ENCODE measurements around the gene UQCRC1. TPM values are rescaled to one million over a fixed set of nuclear protein-coding genes. Genes with fewer than 3 reads are reported as not detected.

Gene UQCRC1
- total RNA-seq, 5 donors from 2014 or later (not counting 1 experiment from before 2014, with no cell fraction given), result 93.0 to 109 (median 98.4) TPM

DNA sequence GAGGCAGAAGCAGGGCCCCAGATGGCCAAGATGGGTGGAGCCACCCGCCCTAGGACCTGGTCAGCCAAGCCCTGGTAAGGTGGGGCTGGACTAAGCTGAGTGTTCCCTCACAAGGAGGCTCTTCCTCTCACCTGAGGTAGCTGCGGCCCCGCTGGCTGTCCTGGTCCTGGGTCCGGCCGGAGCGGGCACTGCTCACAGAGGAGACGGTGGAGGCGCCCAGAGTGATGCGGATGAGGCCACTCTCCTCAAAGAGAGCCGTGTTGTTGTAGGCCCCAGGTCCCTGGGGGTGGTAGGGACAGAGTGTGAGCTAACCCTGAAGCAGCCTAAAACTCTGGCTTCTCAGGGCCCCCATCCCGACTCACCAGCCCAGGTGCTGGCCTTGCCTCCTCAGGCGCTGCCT is 33.2 kb upstream of the UQCRC1 start:
- H3K4me3 Mint-ChIP-seq, result no peak overlapping the region
- H3K36me3 Mint-ChIP-seq, result no peaks in the 10 kb centered on the region
- Histone ChIP-seq H3K4me1 (ENCODE audit: control insufficient read depth in 1 of 2, extremely low read depth in 1 of 2, insufficient read depth in 2 of 2, low read length in 2 of 2) (no peaks in the 10 kb centered on the region), H3K36me3 (ENCODE audit: control insufficient read depth in 2 of 2, extremely low read depth in 1 of 2, insufficient read depth in 1 of 2, low read length in 1 of 2) (no peaks in the 10 kb centered on the region), H3K9me3 (no peaks in the 10 kb centered on the region), H3K4me3 (ENCODE audit: control insufficient read depth in 1 of 2, extremely low read depth in 1 of 2, low read length in 1 of 2) (no peak overlapping the region), H3K27me3 (replicated peaks in 1 of 2; ENCODE audit: control insufficient read depth in 2 of 2, extremely low read depth in 1 of 2, insufficient read depth in 2 of 2, low read length in 1 of 2) (peaks cover 0 to 16% of the 10 kb centered on the region in 2 experiments), H3K27ac (ENCODE audit: low read length) (no peak overlapping the region)
- 90% methylated on average over 11 of the region's 12 CpGs for WGBS (ENCODE audit: insufficient coverage)
- H3K4me1 Mint-ChIP-seq, result peaks cover 0 to 4% (median 0%) of the 10 kb centered on the region in 3 donors
- H3K27me3 Mint-ChIP-seq, result no peaks in the 10 kb centered on the region
- ChIA-PET POLR2A (no interaction called here), CTCF (no interaction called here)
- DNase-seq (no peak), ATAC-seq (replicated peaks in 1 of 4) (no peak)
- no peaks in the 10 kb centered on the region for H3K9me3 Mint-ChIP-seq
- no peak overlapping the region for H3K27ac Mint-ChIP-seq

DNA sequence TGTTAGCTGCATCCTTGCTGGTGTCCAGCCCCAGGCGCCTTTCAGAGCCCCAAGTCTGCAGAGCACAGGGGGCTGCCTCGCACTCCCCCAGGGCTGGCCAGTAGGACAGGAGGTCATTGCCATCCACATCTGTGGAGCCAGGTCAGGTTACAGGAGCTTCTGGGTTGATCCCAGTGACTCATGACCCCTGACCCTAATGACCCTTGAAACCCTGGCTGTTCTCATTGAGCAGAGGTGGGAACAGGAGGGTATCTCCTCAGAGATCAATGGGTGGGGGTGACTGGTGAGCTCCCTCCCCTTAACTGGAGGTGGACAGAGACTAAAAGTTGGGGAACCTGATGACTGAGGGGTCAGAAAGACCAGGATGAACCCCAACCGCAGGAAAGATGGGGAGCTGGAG is 31.9 kb upstream of the UQCRC1 start:
- Histone ChIP-seq H3K4me1 (ENCODE audit: control insufficient read depth in 1 of 2, extremely low read depth in 1 of 2, insufficient read depth in 2 of 2, low read length in 2 of 2) (peaks cover 0 to 2% of the 10 kb centered on the region in 2 experiments), H3K4me3 (ENCODE audit: control insufficient read depth in 1 of 2, extremely low read depth in 1 of 2, low read length in 1 of 2) (no peak overlapping the region), H3K36me3 (ENCODE audit: control insufficient read depth in 2 of 2, extremely low read depth in 1 of 2, insufficient read depth in 1 of 2, low read length in 1 of 2) (no peaks in the 10 kb centered on the region), H3K9me3 (no peaks in the 10 kb centered on the region), H3K27me3 (replicated peaks in 1 of 2; ENCODE audit: control insufficient read depth in 2 of 2, extremely low read depth in 1 of 2, insufficient read depth in 2 of 2, low read length in 1 of 2) (peaks cover 0 to 16% of the 10 kb centered on the region in 2 experiments), H3K27ac (ENCODE audit: low read length) (no peak overlapping the region)
- ChIA-PET POLR2A (no interaction called here), CTCF (no interaction called here)
- H3K36me3 Mint-ChIP-seq, result no peaks in the 10 kb centered on the region
- no peak overlapping the region for H3K4me3 Mint-ChIP-seq
- DNase-seq (no peak), ATAC-seq (replicated peaks in 1 of 4) (no peak)
- no peak overlapping the region for H3K27ac Mint-ChIP-seq
- 94% methylated on average over 3 of the region's 3 CpGs for WGBS (ENCODE audit: insufficient coverage)
- peaks cover 0 to 4% (median 2%) of the 10 kb centered on the region in 3 donors for H3K4me1 Mint-ChIP-seq
- no peaks in the 10 kb centered on the region for H3K27me3 Mint-ChIP-seq
- no peaks in the 10 kb centered on the region for H3K9me3 Mint-ChIP-seq

- DNase-seq (no peak), ATAC-seq (replicated peaks in 1 of 4) (no peak)
- Histone ChIP-seq H3K9me3 (no peaks in the 10 kb centered on the region), H3K27me3 (replicated peaks in 1 of 2; ENCODE audit: control insufficient read depth in 2 of 2, extremely low read depth in 1 of 2, insufficient read depth in 2 of 2, low read length in 1 of 2) (peaks cover 0 to 14% of the 10 kb centered on the region in 2 experiments), H3K27ac (ENCODE audit: low read length) (no peak overlapping the region), H3K4me3 (ENCODE audit: control insufficient read depth in 1 of 2, extremely low read depth in 1 of 2, low read length in 1 of 2) (no peak overlapping the region), H3K36me3 (ENCODE audit: control insufficient read depth in 2 of 2, extremely low read depth in 1 of 2, insufficient read depth in 1 of 2, low read length in 1 of 2) (no peaks in the 10 kb centered on the region), H3K4me1 (ENCODE audit: control insufficient read depth in 1 of 2, extremely low read depth in 1 of 2, insufficient read depth in 2 of 2, low read length in 2 of 2) (peaks cover 0 to 12% of the 10 kb centered on the region in 2 experiments)
- 94% methylated on average over 38 of the region's 38 CpGs for WGBS (ENCODE audit: insufficient coverage)
- no peak overlapping the region for H3K4me3 Mint-ChIP-seq
- ChIA-PET CTCF (no interaction called here), POLR2A (no interaction called here)
- no peak overlapping the region for H3K27ac Mint-ChIP-seq
- no peaks in the 10 kb centered on the region for H3K27me3 Mint-ChIP-seq
- H3K4me1 Mint-ChIP-seq, result peaks cover 8 to 10% (median 10%) of the 10 kb centered on the region in 3 donors
- no peaks in the 10 kb centered on the region for H3K9me3 Mint-ChIP-seq
- no peaks in the 10 kb centered on the region for H3K36me3 Mint-ChIP-seq
These were observed 30.6 kb upstream of the UQCRC1 start for GRCh38 chr3:48639944-48640606.

DNA sequence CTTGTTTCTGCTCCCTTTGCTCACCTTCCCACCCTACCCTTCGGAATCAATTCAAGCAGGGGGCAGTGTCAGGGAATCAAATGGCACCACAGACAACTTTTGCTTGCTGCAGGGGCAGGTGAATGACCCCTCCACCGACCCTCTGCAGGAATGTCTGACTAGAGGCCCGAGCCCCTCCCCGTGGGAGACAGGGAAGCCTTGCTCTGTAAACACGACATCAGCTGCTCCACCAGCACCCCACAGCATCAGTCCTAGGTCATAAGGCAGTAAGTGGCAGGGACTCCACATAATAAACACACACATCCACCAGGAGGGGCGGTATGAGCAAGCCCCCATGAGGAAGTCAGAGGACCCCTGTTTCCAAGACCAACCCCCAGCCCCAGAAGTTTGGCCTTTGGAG is 27.9 kb upstream of the UQCRC1 start:
- H3K9me3 Mint-ChIP-seq, result no peaks in the 10 kb centered on the region
- H3K27me3 Mint-ChIP-seq, result no peaks in the 10 kb centered on the region
- peaks cover 18 to 25% (median 23%) of the 10 kb centered on the region in 3 donors for H3K4me1 Mint-ChIP-seq
- H3K27ac Mint-ChIP-seq, result no peak overlapping the region
- POLR2A ChIA-PET, result interaction anchor here in 1 of 2 donors (0.6 kb wide), 1 partner anchor 489 kb away, joined by 3 read pairs; no protein-coding TSS in a partner anchor
- CTCF ChIA-PET, result no interaction called here
- peaks cover 4 to 30% of the 10 kb centered on the region in 2 experiments for H3K4me1 ChIP-seq (ENCODE audit: control insufficient read depth in 1 of 2, extremely low read depth in 1 of 2, insufficient read depth in 2 of 2, low read length in 2 of 2)
- no peak for ATAC-seq (replicated peaks in 1 of 4)
- no peaks in the 10 kb centered on the region for H3K9me3 ChIP-seq
- H3K27me3 ChIP-seq (replicated peaks in 1 of 2; ENCODE audit: control insufficient read depth in 2 of 2, extremely low read depth in 1 of 2, insufficient read depth in 2 of 2, low read length in 1 of 2), result peaks cover 0 to 15% of the 10 kb centered on the region in 2 experiments
- WGBS (ENCODE audit: insufficient coverage), result 93% methylated on average over 5 of the region's 6 CpGs
- H3K36me3 Mint-ChIP-seq, result peaks cover 3% of the 10 kb centered on the region
- H3K4me3 ChIP-seq (ENCODE audit: control insufficient read depth in 1 of 2, extremely low read depth in 1 of 2, low read length in 1 of 2), result no peak overlapping the region
- no peak for DNase-seq
- H3K36me3 ChIP-seq (ENCODE audit: control insufficient read depth in 2 of 2, extremely low read depth in 1 of 2, insufficient read depth in 1 of 2, low read length in 1 of 2), result peaks cover 0 to 6% of the 10 kb centered on the region in 2 donors
- no peak overlapping the region for H3K27ac ChIP-seq (ENCODE audit: low read length)
- H3K4me3 Mint-ChIP-seq, result peak overlapping the region; percentile 50 to 85 (median 57)

- H3K27ac ChIP-seq (ENCODE audit: low read length), result no peak overlapping the region
These were observed 26.8 kb upstream of the UQCRC1 start for GRCh38 chr3:48636149-48636655.

GRCh38 chr3:48635222-48636021 is 26.0 kb upstream of the UQCRC1 start, which contains the start of gene SLC26A6:
SLC26A6 (minus strand) TSS chr3:48635461; CDS start chr3:48635393, 68 bp downstream.
- Mint-ChIP-seq H3K4me3 (peak within 1 kb of the TSS; percentile 85 to 88 (median 88)), H3K36me3 (peaks cover 3% of the 10 kb centered on the region), H3K9me3 (no peaks in the 10 kb centered on the region), H3K27ac (peak within 1 kb of the TSS; percentile 73 to 80), H3K4me1 (peaks cover 18 to 25% (median 23%) of the 10 kb centered on the region in 3 donors), H3K27me3 (no peaks in the 10 kb centered on the region)
- Histone ChIP-seq H3K9me3 (no peaks in the 10 kb centered on the region), H3K36me3 (ENCODE audit: control insufficient read depth in 2 of 2, extremely low read depth in 1 of 2, insufficient read depth in 1 of 2, low read length in 1 of 2) (peaks cover 2 to 11% of the 10 kb centered on the region in 2 donors), H3K4me3 (ENCODE audit: control insufficient read depth in 1 of 2, extremely low read depth in 1 of 2, low read length in 1 of 2) (peak within 1 kb of the TSS; percentile 79 to 90), H3K27me3 (replicated peaks in 1 of 2; ENCODE audit: control insufficient read depth in 2 of 2, extremely low read depth in 1 of 2, insufficient read depth in 2 of 2, low read length in 1 of 2) (peaks cover 0 to 7% of the 10 kb centered on the region in 2 experiments), H3K27ac (ENCODE audit: low read length) (peak within 1 kb of the TSS; percentile 34), H3K4me1 (ENCODE audit: control insufficient read depth in 1 of 2, extremely low read depth in 1 of 2, insufficient read depth in 2 of 2, low read length in 2 of 2) (peaks cover 4 to 32% of the 10 kb centered on the region in 2 experiments)
- POLR2A ChIA-PET, result interaction anchor here in 1 of 2 donors (0.6 kb wide), 1 partner anchor 304 kb away, joined by 3 read pairs; no protein-coding TSS in a partner anchor
- ATAC-seq (replicated peaks in 1 of 4) (peak; percentile 99), DNase-seq (peak; percentile 78 to 95 (median 87))
- CTCF ChIA-PET, result interaction anchor here in 1 of 2 donors (0.6 to 1.1 kb wide), 2 partner anchors 29 to 51 kb away, joined by 3 to 6 read pairs; partner anchors contain the start of gene NCKIPSD
- under 1% methylated on average over 62 of the region's 68 CpGs for WGBS (ENCODE audit: insufficient coverage)

More at GRCh38 chr3:48636149-48636655, 26.8 kb upstream of the UQCRC1 start:
- no peaks in the 10 kb centered on the region for H3K27me3 Mint-ChIP-seq
- WGBS (ENCODE audit: insufficient coverage), result 0% methylated on average over 1 of the region's 10 CpGs
- Histone ChIP-seq H3K9me3 (no peaks in the 10 kb centered on the region), H3K4me1 (ENCODE audit: control insufficient read depth in 1 of 2, extremely low read depth in 1 of 2, insufficient read depth in 2 of 2, low read length in 2 of 2) (peaks cover 4 to 32% of the 10 kb centered on the region in 2 experiments), H3K36me3 (ENCODE audit: control insufficient read depth in 2 of 2, extremely low read depth in 1 of 2, insufficient read depth in 1 of 2, low read length in 1 of 2) (peaks cover under 1 to 6% of the 10 kb centered on the region in 2 donors), H3K4me3 (ENCODE audit: control insufficient read depth in 1 of 2, extremely low read depth in 1 of 2, low read length in 1 of 2) (peak overlapping the region; percentile 79 to 90), H3K27me3 (replicated peaks in 1 of 2; ENCODE audit: control insufficient read depth in 2 of 2, extremely low read depth in 1 of 2, insufficient read depth in 2 of 2, low read length in 1 of 2) (peaks cover 0 to 11% of the 10 kb centered on the region in 2 experiments)
- peaks cover 18 to 25% (median 23%) of the 10 kb centered on the region in 3 donors for H3K4me1 Mint-ChIP-seq
- no peaks in the 10 kb centered on the region for H3K9me3 Mint-ChIP-seq
- ATAC-seq (replicated peaks in 1 of 4), result no peak
- H3K27ac Mint-ChIP-seq, result no peak overlapping the region
- H3K4me3 Mint-ChIP-seq, result peak overlapping the region; percentile 85 to 88 (median 88)
- DNase-seq, result no peak
- ChIA-PET CTCF (interaction anchor here in 1 of 2 donors (0.5 to 1.1 kb wide), 3 partner anchors 25 to 50 kb away, joined by 3 to 6 read pairs (median 4); partner anchors contain the start of gene NCKIPSD), POLR2A (interaction anchor here in 1 of 2 donors (0.6 kb wide), 1 partner anchor 303 kb away, joined by 3 read pairs; no protein-coding TSS in a partner anchor)
- H3K36me3 Mint-ChIP-seq, result peaks cover 3% of the 10 kb centered on the region

All from T-cell (primary cell).